DND-41 (cell line): ENCODE results near the gene CFAP90.

Source experiments
- EZH2 ChIP-seq: IDR thresholded peaks from 3 replicates; pipeline ENCODE4 v1.6.1; 2012; ENCODE audit warnings: borderline replicate concordance, low read depth, mild to moderate bottlenecking, moderate library complexity, low read length, inconsistent platforms; ENCODE audit not compliant: severe bottlenecking
- TF ChIP-seq, protein P1 (sequence below): IDR thresholded peaks from 2 replicates; pipeline ENCODE4 v1.5.1; 2012; ENCODE audit warnings: borderline replicate concordance, low read length, moderate library complexity, mild to moderate bottlenecking; ENCODE audit not compliant: poor library complexity, severe bottlenecking; ENCODE audit errors: extremely low read depth

DNA sequence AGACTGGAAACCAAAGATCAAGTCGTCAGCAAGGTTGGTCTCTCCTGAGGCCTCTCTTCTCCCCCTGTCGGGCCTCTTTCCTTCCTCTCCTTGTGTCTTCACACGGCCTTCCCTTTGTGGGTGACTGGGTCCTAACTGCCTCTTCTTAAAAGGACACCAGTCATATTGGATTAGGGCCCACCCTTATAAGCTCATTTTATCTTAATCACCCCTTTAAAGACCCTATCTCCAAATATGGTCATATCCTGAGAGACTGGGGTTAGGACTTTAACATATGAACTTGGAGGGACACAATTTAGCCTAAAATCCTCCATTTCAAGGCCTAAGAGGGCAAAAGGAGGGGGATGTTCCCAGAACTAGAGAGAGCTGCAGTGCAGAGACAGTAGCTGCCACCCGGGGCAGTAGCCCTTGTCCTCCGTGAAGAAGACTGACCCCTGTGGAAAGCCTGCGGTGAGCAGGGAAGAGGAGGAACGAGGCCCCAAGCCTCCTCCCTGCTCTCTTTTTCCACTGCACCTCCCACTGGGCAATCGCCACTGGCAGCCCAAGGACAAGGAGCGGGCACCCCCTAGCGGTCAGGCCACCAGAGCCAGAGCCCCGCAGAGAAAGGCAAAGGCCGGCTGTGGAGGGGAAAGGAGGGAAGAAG is 34.9 kb downstream of the CFAP90 start:
- TF ChIP-seq, protein P1, sequence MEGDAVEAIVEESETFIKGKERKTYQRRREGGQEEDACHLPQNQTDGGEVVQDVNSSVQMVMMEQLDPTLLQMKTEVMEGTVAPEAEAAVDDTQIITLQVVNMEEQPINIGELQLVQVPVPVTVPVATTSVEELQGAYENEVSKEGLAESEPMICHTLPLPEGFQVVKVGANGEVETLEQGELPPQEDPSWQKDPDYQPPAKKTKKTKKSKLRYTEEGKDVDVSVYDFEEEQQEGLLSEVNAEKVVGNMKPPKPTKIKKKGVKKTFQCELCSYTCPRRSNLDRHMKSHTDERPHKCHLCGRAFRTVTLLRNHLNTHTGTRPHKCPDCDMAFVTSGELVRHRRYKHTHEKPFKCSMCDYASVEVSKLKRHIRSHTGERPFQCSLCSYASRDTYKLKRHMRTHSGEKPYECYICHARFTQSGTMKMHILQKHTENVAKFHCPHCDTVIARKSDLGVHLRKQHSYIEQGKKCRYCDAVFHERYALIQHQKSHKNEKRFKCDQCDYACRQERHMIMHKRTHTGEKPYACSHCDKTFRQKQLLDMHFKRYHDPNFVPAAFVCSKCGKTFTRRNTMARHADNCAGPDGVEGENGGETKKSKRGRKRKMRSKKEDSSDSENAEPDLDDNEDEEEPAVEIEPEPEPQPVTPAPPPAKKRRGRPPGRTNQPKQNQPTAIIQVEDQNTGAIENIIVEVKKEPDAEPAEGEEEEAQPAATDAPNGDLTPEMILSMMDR: peak; percentile 80
- TF ChIP-seq EZH2: no peak
